Epithelial cell of esophagus (primary cell): Measurements from ENCODE around the gene EVI5L.
A peak's percentile ranks its signal among the peaks of the same experiment; 100 is the strongest.

Source experiments
- DNase-seq: peaks from one replicate; pipeline ENCODE4 v3.0.0; 2010; ENCODE audit warnings: low read depth
- H3K4me3 ChIP-seq: 2 replicates; pipeline ENCODE4 v1.5.1; 2011; ENCODE audit warnings: mild to moderate bottlenecking, low read length, control low read depth
- TF ChIP-seq, protein P1 (sequence below): IDR thresholded peaks from 2 replicates; pipeline ENCODE4 v1.5.1; 2011; ENCODE audit warnings: low read depth, mild to moderate bottlenecking, low read length, control low read depth, inconsistent platforms; ENCODE audit not compliant: insufficient read depth; ENCODE audit errors: missing control alignments

The EVI5L gene

DNA sequence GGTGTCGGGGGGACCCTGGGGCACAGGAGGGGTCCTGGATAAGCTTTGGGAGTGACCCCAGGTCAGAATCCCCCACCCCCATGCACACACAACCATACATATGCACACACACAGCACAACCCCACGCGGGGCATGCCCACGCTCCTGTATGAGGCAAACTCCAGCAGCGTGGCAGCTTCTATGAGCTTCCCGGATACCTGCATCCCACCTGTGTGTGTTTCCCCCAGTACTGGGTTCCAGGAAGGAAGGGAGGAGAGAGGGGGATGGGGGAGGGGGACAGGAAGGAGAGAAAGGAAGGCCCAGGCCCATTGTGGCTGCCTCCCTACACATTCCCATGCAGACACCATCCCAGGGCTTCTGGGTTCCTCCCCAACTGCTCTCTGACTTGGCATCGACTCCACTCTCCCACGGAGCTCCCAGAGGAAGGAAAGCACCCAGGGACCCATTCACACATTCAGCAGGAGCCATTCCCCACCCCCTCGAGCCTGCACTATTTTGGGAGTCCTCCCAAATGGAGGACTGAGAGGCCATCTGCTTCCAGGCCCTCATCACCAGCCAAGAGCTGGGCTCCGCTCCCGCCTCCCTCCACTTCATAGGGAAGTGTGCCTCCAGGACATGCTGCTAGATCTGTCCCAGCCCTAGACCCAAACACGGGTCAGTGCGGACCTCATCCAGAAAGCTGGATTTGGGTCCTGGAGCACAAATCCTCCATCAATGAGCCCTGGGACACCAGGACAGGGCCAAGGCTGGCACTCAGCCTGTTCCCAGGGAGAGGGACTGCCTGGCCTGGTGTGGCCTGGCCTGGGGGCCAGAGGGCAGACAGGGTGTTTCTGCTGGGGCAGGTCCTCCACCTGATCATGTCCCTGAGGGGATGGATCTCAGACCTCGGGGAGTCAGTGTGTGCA is 30.9 kb downstream of the EVI5L start:
- TF ChIP-seq, protein P1, sequence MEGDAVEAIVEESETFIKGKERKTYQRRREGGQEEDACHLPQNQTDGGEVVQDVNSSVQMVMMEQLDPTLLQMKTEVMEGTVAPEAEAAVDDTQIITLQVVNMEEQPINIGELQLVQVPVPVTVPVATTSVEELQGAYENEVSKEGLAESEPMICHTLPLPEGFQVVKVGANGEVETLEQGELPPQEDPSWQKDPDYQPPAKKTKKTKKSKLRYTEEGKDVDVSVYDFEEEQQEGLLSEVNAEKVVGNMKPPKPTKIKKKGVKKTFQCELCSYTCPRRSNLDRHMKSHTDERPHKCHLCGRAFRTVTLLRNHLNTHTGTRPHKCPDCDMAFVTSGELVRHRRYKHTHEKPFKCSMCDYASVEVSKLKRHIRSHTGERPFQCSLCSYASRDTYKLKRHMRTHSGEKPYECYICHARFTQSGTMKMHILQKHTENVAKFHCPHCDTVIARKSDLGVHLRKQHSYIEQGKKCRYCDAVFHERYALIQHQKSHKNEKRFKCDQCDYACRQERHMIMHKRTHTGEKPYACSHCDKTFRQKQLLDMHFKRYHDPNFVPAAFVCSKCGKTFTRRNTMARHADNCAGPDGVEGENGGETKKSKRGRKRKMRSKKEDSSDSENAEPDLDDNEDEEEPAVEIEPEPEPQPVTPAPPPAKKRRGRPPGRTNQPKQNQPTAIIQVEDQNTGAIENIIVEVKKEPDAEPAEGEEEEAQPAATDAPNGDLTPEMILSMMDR = no peak
- DNase-seq = no peak
- no peak overlapping the region for H3K4me3 ChIP-seq

DNA sequence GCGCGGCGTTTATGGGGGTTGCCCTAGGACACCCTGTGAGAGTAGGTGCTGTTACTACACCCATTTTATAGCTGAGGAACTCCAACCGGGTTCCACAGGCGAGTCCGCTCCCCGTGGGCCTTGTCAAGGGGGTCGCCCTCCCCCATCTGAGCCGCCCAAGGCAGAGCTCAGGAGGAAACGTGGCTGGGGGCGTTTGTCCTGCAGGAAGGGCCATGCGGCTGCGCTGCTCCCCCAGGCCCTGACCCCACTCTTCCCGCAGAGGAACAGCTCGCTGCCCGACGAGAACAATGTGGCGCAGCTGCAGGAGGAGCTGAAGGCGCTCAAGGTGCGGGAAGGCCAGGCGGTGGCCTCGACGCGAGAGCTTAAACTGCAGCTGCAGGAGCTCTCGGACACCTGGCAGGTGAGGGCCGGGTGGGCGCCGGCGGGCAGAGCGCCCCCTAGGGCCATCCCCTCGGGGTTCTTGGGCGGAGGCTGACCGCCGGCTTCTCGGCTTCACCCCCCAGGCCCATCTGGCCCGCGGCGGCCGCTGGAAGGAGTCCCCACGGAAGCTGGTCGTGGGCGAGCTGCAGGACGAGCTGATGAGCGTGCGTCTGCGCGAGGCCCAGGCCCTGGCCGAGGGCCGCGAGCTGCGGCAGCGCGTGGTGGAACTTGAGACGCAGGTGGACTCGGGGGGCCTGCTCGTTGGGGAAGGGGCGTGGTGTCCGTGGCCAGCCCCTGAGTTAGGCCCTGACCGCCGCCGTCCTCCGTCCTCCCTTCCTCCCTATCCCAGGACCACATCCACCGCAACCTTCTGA is 31.8 kb downstream of the EVI5L start:
- DNase-seq = no peak
- TF ChIP-seq, protein P1 = no peak
- H3K4me3 ChIP-seq = peak overlapping the region; percentile 29

DNA sequence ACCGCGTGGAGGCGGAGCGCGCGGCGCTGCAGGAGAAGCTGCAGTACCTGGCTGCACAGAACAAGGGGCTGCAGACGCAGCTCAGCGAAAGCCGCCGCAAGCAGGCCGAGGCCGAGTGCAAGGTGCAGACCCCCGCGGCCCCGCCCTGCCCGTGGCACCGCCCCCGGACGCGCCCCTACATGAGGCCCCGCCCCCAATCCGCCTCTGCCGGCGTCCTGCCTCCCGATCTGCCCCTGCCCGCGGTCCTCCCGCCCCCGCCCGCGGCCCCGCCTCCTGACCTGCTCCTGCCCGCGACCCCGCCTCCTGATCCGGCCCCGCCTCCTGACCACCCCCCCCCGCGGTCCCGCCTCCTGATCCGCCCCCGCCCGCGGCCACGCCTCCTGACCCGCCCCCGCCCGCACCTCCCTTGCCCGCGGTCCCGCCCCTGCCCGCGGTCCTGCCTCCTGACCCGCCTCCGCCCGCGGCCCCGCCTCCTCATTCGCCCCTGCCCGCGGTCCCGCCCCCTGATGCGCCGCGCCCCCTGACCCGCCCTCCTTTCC is 32.5 kb downstream of the EVI5L start:
- TF ChIP-seq, protein P1 = no peak
- DNase-seq = peak; percentile 88
- peak overlapping the region; percentile 29 for H3K4me3 ChIP-seq

DNA sequence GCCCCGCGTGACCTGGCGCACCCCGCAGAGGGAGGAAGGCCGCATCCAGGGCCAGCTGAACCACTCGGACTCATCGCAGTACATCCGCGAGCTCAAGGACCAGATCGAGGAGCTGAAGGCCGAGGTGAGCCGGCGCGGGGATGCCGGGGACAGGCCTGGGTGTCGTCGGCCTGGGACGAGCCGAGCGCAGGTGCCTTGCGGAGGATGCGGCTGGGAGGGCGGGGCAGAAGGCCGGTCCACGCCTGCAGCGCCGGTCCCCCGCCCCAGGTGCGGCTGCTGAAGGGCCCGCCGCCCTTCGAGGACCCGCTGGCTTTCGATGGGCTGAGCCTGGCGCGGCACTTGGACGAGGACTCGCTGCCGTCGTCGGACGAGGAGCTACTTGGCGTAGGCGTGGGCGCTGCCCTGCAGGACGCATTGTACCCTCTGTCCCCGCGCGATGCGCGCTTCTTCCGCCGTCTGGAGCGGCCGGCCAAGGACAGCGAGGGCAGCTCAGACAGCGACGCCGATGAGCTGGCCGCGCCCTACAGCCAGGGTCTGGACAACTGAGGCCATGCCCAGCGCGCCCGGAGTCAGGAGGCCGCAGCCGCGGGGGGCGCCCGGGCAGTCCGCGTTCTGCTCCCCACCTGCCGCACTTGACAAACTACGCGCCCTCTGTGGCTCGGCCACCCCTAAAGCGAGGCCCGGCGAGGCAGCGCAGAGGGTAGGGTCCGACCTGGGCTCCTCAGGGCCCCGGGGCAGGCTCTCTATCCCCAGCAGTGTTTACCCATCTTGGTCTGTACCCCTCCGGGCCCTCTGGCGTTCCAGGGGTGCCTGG is 33.3 kb downstream of the EVI5L start:
- no peak for DNase-seq
- H3K4me3 ChIP-seq = no peak overlapping the region
- TF ChIP-seq, protein P1 = no peak

DNA sequence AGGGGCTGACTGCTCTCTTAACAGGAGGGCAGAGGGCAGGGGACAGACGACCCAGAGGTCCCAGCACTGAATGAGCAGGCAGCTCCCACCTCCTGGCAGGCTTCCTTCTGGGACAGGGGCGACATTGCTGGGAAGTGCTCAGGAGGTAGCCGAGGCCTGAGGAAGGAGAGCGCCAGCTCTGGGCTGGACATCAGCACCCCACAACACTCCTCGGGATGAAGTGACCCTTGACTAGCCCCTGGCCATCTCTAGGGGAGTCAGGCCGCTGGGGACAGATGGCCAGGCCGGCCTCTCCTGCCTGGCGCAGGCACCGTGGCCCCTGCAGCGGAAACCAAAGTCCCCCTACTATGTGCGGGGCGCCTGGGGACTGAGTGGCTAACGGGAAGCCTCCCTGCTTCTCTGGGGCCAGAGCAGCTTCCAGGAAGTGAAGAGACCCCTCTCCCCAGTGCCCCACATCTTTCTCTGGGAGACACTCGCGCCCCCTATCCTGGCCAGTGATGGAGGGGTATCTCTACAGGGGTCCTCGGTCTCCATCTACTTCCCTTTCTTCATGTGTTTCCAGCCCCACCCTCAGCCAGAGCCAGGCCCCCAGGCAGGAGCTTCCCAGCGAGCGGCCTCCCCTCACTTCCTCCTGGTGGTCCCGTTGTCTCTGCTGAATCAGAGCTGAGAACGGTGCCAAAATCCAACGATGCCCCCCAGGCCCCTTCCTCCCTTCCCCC is 34.1 kb downstream of the EVI5L start:
- TF ChIP-seq, protein P1 = no peak
- DNase-seq = no peak
- no peak overlapping the region for H3K4me3 ChIP-seq

DNA sequence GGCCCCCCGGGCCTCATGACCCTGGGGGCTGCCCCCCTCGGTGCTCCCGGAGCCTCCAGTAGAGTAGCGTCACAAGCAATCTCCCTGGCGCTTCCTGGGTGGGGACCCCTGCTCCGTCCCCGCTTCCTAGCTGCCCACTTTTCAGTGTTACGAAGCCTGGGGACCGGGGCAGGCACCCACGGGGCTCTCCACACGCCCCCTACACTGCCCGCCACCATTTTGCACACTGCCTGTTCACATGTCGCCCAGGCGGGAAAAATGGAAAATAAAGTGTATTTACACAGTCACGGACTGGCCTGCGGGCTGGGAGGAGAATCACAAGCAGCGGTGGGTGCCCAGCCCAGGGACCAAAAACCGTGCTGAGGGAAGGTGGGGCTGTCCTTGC is 34.7 kb downstream of the EVI5L start:
- no peak for DNase-seq
- TF ChIP-seq, protein P1 = no peak
- H3K4me3 ChIP-seq = no peak overlapping the region
